GM21526 (cell line): ENCODE measurements around the gene RUNX2.

ENCODE experiments used
- ATAC-seq: cut with Tn5 transposase; IDR thresholded peaks from one replicate; pipeline ENCODE4 v1.9.1; 2021; ENCODE audit warnings: moderate library complexity; ENCODE audit not compliant: unreplicated experiment, low FRiP score

Gene RUNX2

GRCh38 chr6:45712786-45713185, 384.7 kb downstream of the RUNX2 start:
- ATAC-seq: no peak
